GM12878 (cell line): ENCODE data around the gene SPATA45. TPM values are rescaled to one million over a fixed set of nuclear protein-coding genes. Genes with fewer than 3 reads are reported as not detected.

ENCODE experiments used
- ATF2 ChIP-seq: IDR thresholded peaks from 2 replicates; pipeline ENCODE4 v1.6.1; 2012; ENCODE audit warnings: low read length, inconsistent platforms
- ATF7 ChIP-seq: fragments of 450-650 bp; IDR thresholded peaks from 2 replicates; pipeline ENCODE4 v1.6.1; 2016; ENCODE audit warnings: low read depth, mild to moderate bottlenecking
- BACH1 ChIP-seq: fragments of 450-650 bp; IDR thresholded peaks from 2 replicates; pipeline ENCODE4 v1.6.1; 2017; ENCODE audit warnings: mild to moderate bottlenecking, borderline replicate concordance
- BCL11A ChIP-seq: IDR thresholded peaks from 2 replicates; pipeline ENCODE4 v1.6.1; 2011; ENCODE audit warnings: low read depth, low read length
- BHLHE40 ChIP-seq, 2 experiments: fragments of 450-650 bp in 1 of 2; IDR thresholded peaks; 2 replicates each; pipeline ENCODE4 v1.6.1; 2011 to 2017; ENCODE audit warnings: low read depth in 2 of 2, borderline replicate concordance in 1 of 2, improper control_type of control experiment in 1 of 2, low read length in 1 of 2, mild to moderate bottlenecking in 1 of 2
- CBX5 ChIP-seq: sonication (generic); IDR thresholded peaks from 2 replicates; pipeline ENCODE4 v1.6.1; 2016; ENCODE audit warnings: low read depth, moderate library complexity, mild to moderate bottlenecking, inconsistent platforms
- CREB1 ChIP-seq: IDR thresholded peaks from 2 replicates; pipeline ENCODE4 v1.6.1; 2012; ENCODE audit warnings: low read depth, mild to moderate bottlenecking, inconsistent platforms
- CREM ChIP-seq: IDR thresholded peaks from 2 replicates; pipeline ENCODE4 v1.6.1; 2014; ENCODE audit warnings: antibody characterized with exemption, low read depth
- DPF2 ChIP-seq: fragments of 450-650 bp; IDR thresholded peaks from 2 replicates; pipeline ENCODE4 v1.6.1; 2017; ENCODE audit warnings: mild to moderate bottlenecking
- EP300 ChIP-seq, 2 experiments: fragments of 150-350 bp in 1 of 2; IDR thresholded peaks; 2 replicates each; pipeline ENCODE4 v1.6.1; 2011 to 2012; ENCODE audit warnings: low read depth in 2 of 2, low read length in 2 of 2, borderline replicate concordance in 1 of 2, improper control_type of control experiment in 1 of 2, inconsistent platforms in 1 of 2; ENCODE audit not compliant: control insufficient read depth in 1 of 2
- ETV6 ChIP-seq, 2 experiments: fragments of 450-650 bp in 1 of 2; IDR thresholded peaks in 1 of 2; conservative IDR thresholded peaks in 1 of 2; 2 replicates each; pipeline ENCODE4 v1.6.1; 2014; ENCODE audit warnings: antibody characterized with exemption in 1 of 2, borderline replicate concordance in 1 of 2, low read depth in 1 of 2, mild to moderate bottlenecking in 1 of 2, moderate library complexity in 1 of 2
- EZH2 ChIP-seq: IDR thresholded peaks from 2 replicates; pipeline ENCODE4 v1.6.1; 2012; ENCODE audit warnings: low read depth, mild to moderate bottlenecking, control low read depth, inconsistent platforms, low read length, borderline replicate concordance; ENCODE audit not compliant: control insufficient read depth
- IKZF2 ChIP-seq, 2 experiments: fragments of 450-650 bp; IDR thresholded peaks; 2 replicates each; pipeline ENCODE4 v1.6.1; 2017; ENCODE audit warnings: mild to moderate bottlenecking in 2 of 2, moderate library complexity in 2 of 2
- JUNB ChIP-seq: IDR thresholded peaks from 2 replicates; pipeline ENCODE4 v1.6.1; 2016; ENCODE audit warnings: antibody characterized with exemption, mild to moderate bottlenecking
- JUND ChIP-seq: IDR thresholded peaks from 2 replicates; pipeline ENCODE4 v1.6.1; 2012; ENCODE audit warnings: low read depth, mild to moderate bottlenecking, low read length, improper control_type of control experiment, moderate library complexity
- KLF5 ChIP-seq: fragments of 450-650 bp; IDR thresholded peaks from 2 replicates; pipeline ENCODE4 v1.6.1; 2014; ENCODE audit warnings: mild to moderate bottlenecking; ENCODE audit not compliant: partially characterized antibody
- MEF2A ChIP-seq: IDR thresholded peaks from 2 replicates; pipeline ENCODE4 v1.6.1; 2011; ENCODE audit warnings: low read depth, mild to moderate bottlenecking, low read length, moderate library complexity; ENCODE audit not compliant: insufficient read depth
- MEF2B ChIP-seq: fragments of 450-650 bp; IDR thresholded peaks from 2 replicates; pipeline ENCODE4 v1.6.1; 2018; ENCODE audit warnings: mild to moderate bottlenecking, moderate library complexity; ENCODE audit not compliant: partially characterized antibody, poor library complexity, severe bottlenecking
- MLLT1 ChIP-seq: fragments of 450-650 bp; IDR thresholded peaks from 2 replicates; pipeline ENCODE4 v1.6.1; 2016; ENCODE audit warnings: mild to moderate bottlenecking
- MTA2 ChIP-seq: fragments of 450-650 bp; IDR thresholded peaks from 2 replicates; pipeline ENCODE4 v1.6.1; 2016; ENCODE audit warnings: low read depth, mild to moderate bottlenecking, moderate library complexity
- MXI1 ChIP-seq: fragments of 150-350 bp; IDR thresholded peaks from 2 replicates; pipeline ENCODE4 v1.6.1; 2011; ENCODE audit warnings: low read depth, mild to moderate bottlenecking, inconsistent platforms, low read length, improper control_type of control experiment
- NBN ChIP-seq: fragments of 450-650 bp; IDR thresholded peaks from 2 replicates; pipeline ENCODE4 v1.6.1; 2016
- PML ChIP-seq: IDR thresholded peaks from 2 replicates; pipeline ENCODE4 v1.6.1; 2012; ENCODE audit warnings: low read length, inconsistent platforms
- ZNF217 ChIP-seq: fragments of 450-650 bp; IDR thresholded peaks from 2 replicates; pipeline ENCODE4 v1.6.1; 2017; ENCODE audit warnings: antibody characterized with exemption, mild to moderate bottlenecking
- ZNF687 ChIP-seq: fragments of 450-650 bp; IDR thresholded peaks from 2 replicates; pipeline ENCODE4 v1.6.1; 2017; ENCODE audit warnings: mild to moderate bottlenecking, moderate library complexity
- polyA plus RNA-seq, 11 experiments: library from polyadenylated mRNA; depleted of rRNA in 4 of 11; unstranded in 6 of 11; stranded (reverse) in 5 of 11; fragments of >200 nt; fragmentation: Nextera tagmentation in 4 of 11; fragmentation: Illumina TruSeq in 1 of 11; extraction: Ambion mirVana in 4 of 11; extraction: Trizol in 1 of 11; gene quantifications; 1 replicate in 1 of 11; 2 replicates in 10 of 11; pipeline versions ENCODE4 v1.2.1 to v1.2.3, GENCODE V29; 2011 to 2016; ENCODE audit warnings: inconsistent platforms in 2 of 11, missing spikeins in 2 of 11, low read depth in 1 of 11
- total RNA-seq, 4 experiments: library from RNA; depleted of rRNA in 3 of 4; stranded (reverse); fragments of >200 nt in 3 of 4; fragmentation: Illumina TruSeq in 1 of 4; extraction: Trizol in 1 of 4; gene quantifications; 2 replicates each; pipeline versions ENCODE4 v1.2.1 to v1.2.3, GENCODE V29; 2013 to 2021

SPATA45 gene
- total and polyA plus RNA-seq, 10 of the 15 experiments (the other 5 are each of a cell fraction or from before 2014, with no cell fraction given), result 0.22 to 0.37 (median 0.31) TPM; not detected in 7

GRCh38 chr1:212873518-212873917 lies 26.1 kb upstream of the SPATA45 start (continued):
- no peak for TF ChIP-seq MLLT1
- TF ChIP-seq ETV6 (conservative IDR thresholded peaks at IDR 0.05 in 1 of 2, IDR thresholded peaks at IDR 0.05 in 1 of 2; ENCODE audit: borderline replicate concordance in 1 of 2, low read depth in 1 of 2), result peak in 1 of 2 experiments; percentile 72; a peak in 2 of 4 replicates
- peak; percentile 92 for TF ChIP-seq MEF2A
- TF ChIP-seq IKZF2 (IDR thresholded peaks at IDR 0.05), result peak; percentile 84 to 86
- TF ChIP-seq MXI1, result peak; percentile 42; the same call in 1 of the 2 replicates
- peak; percentile 45; the same call in 1 of the 2 replicates for TF ChIP-seq JUND
- TF ChIP-seq ATF2, result peak; percentile 81
- peak; percentile 89; the same call in 1 of the 2 replicates for TF ChIP-seq CBX5
- TF ChIP-seq CREM, result 0 out of 2 replicates have a peak, but pooled peaks have one; percentile 31
- TF ChIP-seq BCL11A, result peak; percentile 64; the same call in 1 of the 2 replicates
- TF ChIP-seq ZNF687, result peak; percentile 70
- TF ChIP-seq ATF7, result peak; percentile 46; the same call in 1 of the 2 replicates
- peak; percentile 76; the same call in 1 of the 2 replicates for TF ChIP-seq NBN
- 0 out of 2 replicates have a peak, but pooled peaks have one; percentile 24 for TF ChIP-seq CREB1
- peak; percentile 57 to 77; a peak in 3 of 4 replicates for TF ChIP-seq EP300 (IDR thresholded peaks at IDR 0.05; ENCODE audit: borderline replicate concordance in 1 of 2, control insufficient read depth in 1 of 2, low read depth in 2 of 2, low read length in 2 of 2)
- TF ChIP-seq MEF2B, result peak; percentile 80
- peak; percentile 84 for TF ChIP-seq JUNB
- TF ChIP-seq PML, result peak; percentile 42; the same call in 1 of the 2 replicates
- no peak for TF ChIP-seq KLF5
- TF ChIP-seq EZH2, result no peak
- peak; percentile 84 for TF ChIP-seq DPF2
- peak; percentile 93 for TF ChIP-seq MTA2
- TF ChIP-seq ZNF217, result peak; percentile 70; the same call in 1 of the 2 replicates
- TF ChIP-seq BHLHE40 (IDR thresholded peaks at IDR 0.05; ENCODE audit: borderline replicate concordance in 1 of 2, low read depth in 2 of 2, low read length in 1 of 2), result peak in 1 of 2 experiments; percentile 27; a peak in 1 of 4 replicates
- 0 out of 2 replicates have a peak, but pooled peaks have one; percentile 46 for TF ChIP-seq BACH1
